Measurements from ENCODE around the gene RIPK1. TPM values are rescaled to one million over a fixed set of nuclear protein-coding genes. Genes with fewer than 3 reads are reported as not detected.
"Not testable (repeated sequence)": the region's sequence is repeated elsewhere in the genome, so short reads cannot be mapped to it uniquely, and the experiment has no call there.

RIPK1 gene
- total RNA-seq (2022) (15.5 and 15.6 TPM in 2 replicates), Bru-seq, nascent RNA (percentile 75 among the genes with signal in this experiment), BruChase-seq, experiment 1, labeled RNA remaining after a 2-hour chase (percentile 79 among the genes with signal in this experiment), BruChase-seq, experiment 2, labeled RNA remaining after a 6-hour chase (percentile 71 among the genes with signal in this experiment)
- long read RNA-seq, full-length matches to known transcripts: 4 of 11 reads
- long read RNA-seq, partial matches to known transcripts: 3 of 11 reads
- long read RNA-seq, other reads (novel, unspliced or antisense): 4 of 11 reads

- DNase-seq: peak; percentile 94 to 97
- CTCF ChIA-PET: interaction anchor here (0.6 to 0.9 kb wide), 3 partner anchors 16 to 966 kb away, joined by 3 to 7 read pairs (median 3); no protein-coding TSS in a partner anchor
Measured at GRCh38 chr6:3068329-3069214, at the start of gene RIPK1. TSS of gene RIPK1 (plus strand) at chr6:3068494. CDS start at chr6:3076824, 8,330 bp downstream.

DNA sequence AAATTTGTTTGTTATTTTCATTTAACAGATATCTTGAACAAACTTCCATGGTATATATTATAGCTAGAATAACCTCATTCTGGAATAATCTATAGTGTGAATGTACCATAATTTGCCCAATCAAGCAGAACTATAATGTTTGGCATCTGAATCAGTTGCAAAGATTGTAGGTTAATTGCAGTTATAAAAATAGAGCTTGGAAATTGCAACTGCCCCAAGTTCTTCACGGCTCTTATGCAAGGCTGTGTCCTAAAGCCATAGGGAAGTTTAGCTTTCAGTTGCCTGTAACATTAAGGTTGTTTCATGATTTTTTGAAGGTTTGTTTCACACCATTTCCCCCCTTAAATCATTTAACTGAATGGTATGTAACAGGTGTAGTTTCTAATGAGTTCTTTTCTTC, 49.2 kb upstream of the RIPK1 start:
- Mint-ChIP-seq H3K4me3 (ENCODE audit: unreplicated experiment) (no peak overlapping the region), H3K36me3 (ENCODE audit: insufficient read depth, unreplicated experiment) (peaks cover 35% of the 10 kb centered on the region), H3K27ac (ENCODE audit: unreplicated experiment) (no peak overlapping the region), H3K4me1 (ENCODE audit: low read depth, unreplicated experiment) (no peaks in the 10 kb centered on the region), H3K27me3 (ENCODE audit: insufficient read depth, unreplicated experiment) (no peaks in the 10 kb centered on the region), H3K9me3 (ENCODE audit: unreplicated experiment) (no peaks in the 10 kb centered on the region)
- H3K27me3 ChIP-seq (replicated peaks; ENCODE audit: control insufficient read depth, insufficient read depth, low read length): no peaks in the 10 kb centered on the region
- no peaks in the 10 kb centered on the region for H3K36me3 ChIP-seq (ENCODE audit: control insufficient read depth, insufficient read depth, low read length)
- BruUV-seq (replicated peaks): no TSS peak
- TF ChIP-seq, protein P1, sequence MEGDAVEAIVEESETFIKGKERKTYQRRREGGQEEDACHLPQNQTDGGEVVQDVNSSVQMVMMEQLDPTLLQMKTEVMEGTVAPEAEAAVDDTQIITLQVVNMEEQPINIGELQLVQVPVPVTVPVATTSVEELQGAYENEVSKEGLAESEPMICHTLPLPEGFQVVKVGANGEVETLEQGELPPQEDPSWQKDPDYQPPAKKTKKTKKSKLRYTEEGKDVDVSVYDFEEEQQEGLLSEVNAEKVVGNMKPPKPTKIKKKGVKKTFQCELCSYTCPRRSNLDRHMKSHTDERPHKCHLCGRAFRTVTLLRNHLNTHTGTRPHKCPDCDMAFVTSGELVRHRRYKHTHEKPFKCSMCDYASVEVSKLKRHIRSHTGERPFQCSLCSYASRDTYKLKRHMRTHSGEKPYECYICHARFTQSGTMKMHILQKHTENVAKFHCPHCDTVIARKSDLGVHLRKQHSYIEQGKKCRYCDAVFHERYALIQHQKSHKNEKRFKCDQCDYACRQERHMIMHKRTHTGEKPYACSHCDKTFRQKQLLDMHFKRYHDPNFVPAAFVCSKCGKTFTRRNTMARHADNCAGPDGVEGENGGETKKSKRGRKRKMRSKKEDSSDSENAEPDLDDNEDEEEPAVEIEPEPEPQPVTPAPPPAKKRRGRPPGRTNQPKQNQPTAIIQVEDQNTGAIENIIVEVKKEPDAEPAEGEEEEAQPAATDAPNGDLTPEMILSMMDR (IDR thresholded peaks at IDR 0.05; ENCODE audit: insufficient read depth in 1 of 2, low read depth in 1 of 2, low read length in 1 of 2, severe bottlenecking in 1 of 2, unreplicated experiment in 1 of 2): no peak
- DNase-seq: no peak
- CTCF ChIA-PET: no interaction called here
- H3K9me3 ChIP-seq: no peaks in the 10 kb centered on the region
- H3K4me1 ChIP-seq: peaks cover 2% of the 10 kb centered on the region
- no peak overlapping the region for H3K4me3 ChIP-seq (ENCODE audit: low read depth, low read length)
- POLR2A ChIA-PET: interaction anchor here (0.8 kb wide), 1 partner anchor 20 kb away, joined by 4 read pairs; the partner anchor contains the start of gene NQO2
- intact Hi-C loops (cut with micrococcal nuclease; ENCODE audit: unreplicated experiment): no loop called here

More at GRCh38 chr6:3068329-3069214, at the start of gene RIPK1:
- H3K27me3 Mint-ChIP-seq (ENCODE audit: insufficient read depth, unreplicated experiment): no peaks in the 10 kb centered on the region
- peak within 1 kb of the TSS; percentile 81 for H3K4me3 Mint-ChIP-seq (ENCODE audit: unreplicated experiment)
- H3K4me1 ChIP-seq: peaks cover 9% of the 10 kb centered on the region; the same call in 1 of the 2 replicates
- intact Hi-C loops (cut with micrococcal nuclease; ENCODE audit: unreplicated experiment): loop anchor here (1.0 to 10.0 kb wide), 3 partner anchors 50 to 304 kb away; partner anchors contain the start of genes BPHL, PSMG4 and WRNIP1
- peaks cover 39% of the 10 kb centered on the region for H3K36me3 Mint-ChIP-seq (ENCODE audit: insufficient read depth, unreplicated experiment)
- TF ChIP-seq, protein P1 (IDR thresholded peaks at IDR 0.05; ENCODE audit: insufficient read depth in 1 of 2, low read depth in 1 of 2, low read length in 1 of 2, severe bottlenecking in 1 of 2, unreplicated experiment in 1 of 2): peak; percentile 26 to 37
- peaks cover 6% of the 10 kb centered on the region for H3K4me1 Mint-ChIP-seq (ENCODE audit: low read depth, unreplicated experiment)
- TSS peak; percentile 86 for BruUV-seq (replicated peaks)
- H3K9me3 Mint-ChIP-seq (ENCODE audit: unreplicated experiment): no peaks in the 10 kb centered on the region
- H3K27me3 ChIP-seq (replicated peaks; ENCODE audit: control insufficient read depth, insufficient read depth, low read length): no peaks in the 10 kb centered on the region
- peak within 1 kb of the TSS; percentile 94 for H3K4me3 ChIP-seq (ENCODE audit: low read depth, low read length)
- no peaks in the 10 kb centered on the region for H3K9me3 ChIP-seq
- POLR2A ChIA-PET: interaction anchor here (0.6 to 2.2 kb wide), 8 partner anchors 15 to 94 kb away, joined by 3 to 23 read pairs (median 6); partner anchors contain the start of gene NQO2
- H3K36me3 ChIP-seq (ENCODE audit: control insufficient read depth, insufficient read depth, low read length): no peaks in the 10 kb centered on the region; the same call in 1 of the 2 replicates
- H3K27ac Mint-ChIP-seq (ENCODE audit: unreplicated experiment): peak within 1 kb of the TSS; percentile 79

DNA sequence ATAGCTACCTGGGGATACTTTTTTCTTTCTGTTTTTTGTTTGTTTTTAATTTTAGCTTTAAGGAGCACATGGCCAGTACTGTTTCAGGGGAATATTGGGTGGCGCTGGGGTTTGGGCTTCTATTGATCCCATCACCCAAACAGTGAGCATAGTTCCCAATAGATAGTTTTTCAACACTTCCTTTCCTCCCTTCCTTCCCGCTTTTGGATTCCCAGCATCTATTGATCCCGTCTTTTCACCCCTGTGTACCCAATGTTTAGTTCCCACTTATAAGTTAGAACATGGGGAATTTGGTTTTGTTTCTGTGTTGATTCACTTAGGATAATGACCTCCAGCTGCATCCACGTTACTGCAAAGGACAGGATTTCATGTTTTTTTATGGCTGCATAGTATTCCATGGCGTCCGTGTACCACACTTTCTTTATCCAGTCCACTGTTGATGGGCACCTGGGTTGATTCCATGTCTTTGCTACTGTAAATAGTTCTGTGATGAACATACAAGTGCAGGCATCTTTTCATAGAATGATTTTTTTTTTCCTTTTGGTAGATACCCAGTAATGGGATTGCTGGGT, 48.5 kb upstream of the RIPK1 start:
- BruUV-seq (replicated peaks): no TSS peak
- H3K27me3 Mint-ChIP-seq (ENCODE audit: insufficient read depth, unreplicated experiment): no peaks in the 10 kb centered on the region
- H3K4me3 Mint-ChIP-seq (ENCODE audit: unreplicated experiment): no peak overlapping the region
- TF ChIP-seq, protein P1 (IDR thresholded peaks at IDR 0.05; ENCODE audit: insufficient read depth in 1 of 2, low read depth in 1 of 2, low read length in 1 of 2, severe bottlenecking in 1 of 2, unreplicated experiment in 1 of 2): no peak
- no peaks in the 10 kb centered on the region for H3K27me3 ChIP-seq (replicated peaks; ENCODE audit: control insufficient read depth, insufficient read depth, low read length)
- H3K27ac Mint-ChIP-seq (ENCODE audit: unreplicated experiment): no peak overlapping the region
- ChIA-PET CTCF (no interaction called here), POLR2A (interaction anchor here (1.2 kb wide), 1 partner anchor 18 kb away, joined by 3 read pairs; no protein-coding TSS in a partner anchor)
- no peak for DNase-seq
- H3K4me3 ChIP-seq (ENCODE audit: low read depth, low read length): no peak overlapping the region
- intact Hi-C loops (cut with micrococcal nuclease; ENCODE audit: unreplicated experiment): no loop called here
- peaks cover 32% of the 10 kb centered on the region for H3K36me3 Mint-ChIP-seq (ENCODE audit: insufficient read depth, unreplicated experiment)
- H3K9me3 Mint-ChIP-seq (ENCODE audit: unreplicated experiment): no peaks in the 10 kb centered on the region
- H3K36me3 ChIP-seq (ENCODE audit: control insufficient read depth, insufficient read depth, low read length): no peaks in the 10 kb centered on the region
- no peaks in the 10 kb centered on the region for H3K9me3 ChIP-seq
- peaks cover 10% of the 10 kb centered on the region for H3K4me1 ChIP-seq
- no peaks in the 10 kb centered on the region for H3K4me1 Mint-ChIP-seq (ENCODE audit: low read depth, unreplicated experiment)

GRCh38 chr6:3020976-3021598, 47.2 kb upstream of the RIPK1 start:
- DNase-seq; H3K36me3 ChIP-seq (ENCODE audit: control insufficient read depth, insufficient read depth, low read length); H3K4me1 Mint-ChIP-seq (ENCODE audit: low read depth, unreplicated experiment); H3K27me3 ChIP-seq (replicated peaks; ENCODE audit: control insufficient read depth, insufficient read depth, low read length); H3K9me3 Mint-ChIP-seq (ENCODE audit: unreplicated experiment); H3K4me3 ChIP-seq (ENCODE audit: low read depth, low read length); H3K27ac Mint-ChIP-seq (ENCODE audit: unreplicated experiment); intact Hi-C loops (cut with micrococcal nuclease; ENCODE audit: unreplicated experiment); H3K27me3 Mint-ChIP-seq (ENCODE audit: insufficient read depth, unreplicated experiment); H3K9me3 ChIP-seq; H3K4me1 ChIP-seq; H3K4me3 Mint-ChIP-seq (ENCODE audit: unreplicated experiment): not testable (repeated sequence)
- ChIA-PET CTCF (interaction anchor here (1.0 kb wide), 1 partner anchor 19 kb away, joined by 3 read pairs; no protein-coding TSS in a partner anchor), POLR2A (interaction anchor here (0.6 to 1.2 kb wide), 2 partner anchors 19 to 230 kb away, joined by 3 read pairs; no protein-coding TSS in a partner anchor)
- peaks cover 32% of the 10 kb centered on the region for H3K36me3 Mint-ChIP-seq (ENCODE audit: insufficient read depth, unreplicated experiment)
- TSS peak; percentile 8 for BruUV-seq (replicated peaks)
